Left cardiac atrium (tissue), 4 donors: ENCODE measurements around the gene AKR1E2. TPM values are rescaled to one million over a fixed set of nuclear protein-coding genes. Genes with fewer than 3 reads are reported as not detected.
A peak's percentile ranks its signal among the peaks of the same experiment; 100 is the strongest.

Source experiments
- ATAC-seq, 2 donors: fragments of 200-7000 bp; cut with Tn5 transposase; one replicate each; pipeline ENCODE4 v1.9.1; 2020; ENCODE audit warnings: mild to moderate bottlenecking in 2 of 2, moderate library complexity in 2 of 2
- DNase-seq: peaks from one replicate; pipeline ENCODE4 v3.0.0-alpha.2; 2020
- intact Hi-C, 2 donors: fragments of 100-400 bp; cut with DNase I; formaldehyde crosslinking; loops; one replicate each; pipeline versions ENCODE4 v1.14.1 to v1.15.1; 2022 to 2023
- long read RNA-seq: library from polyadenylated mRNA; unstranded; transcript quantifications from one replicate; pipeline ENCODE4 v2.0.0, GENCODE V29; 2021
- total RNA-seq, 2 donors: library from RNA; stranded (reverse); fragmentation: NEBNext Ultra II Directional; extraction: Animal tissue kit (Norgen Biotek cat#: 25700); gene quantifications; one replicate each; pipeline ENCODE4 v1.2.1, GENCODE V29; 2021
- donor health status: DM: no; HTN: yes; CAD: no.
- donor health status: DM: no; HTN: yes; CAD: no; lungs with severe emphysema.
- donor health status: DM: yes; HTN: yes; CAD: no.
- donor health status: Dilated cardiomyopathy.

Gene AKR1E2
- total RNA-seq: 1 to 10 TPM; 7.5 to 8.4 TPM
- long read RNA-seq: 0 reads

- ATAC-seq (peak; percentile 95 to 97), DNase-seq (peak; percentile 92)
- intact Hi-C loops: no loop called here
Observed at GRCh38 chr10:4825868-4826791, at the start of gene AKR1E2. TSS of gene AKR1E2 (plus strand) at chr10:4826207. CDS start at chr10:4826325, 118 bp downstream.

GRCh38 chr10:4776234-4776638, 49.8 kb upstream of the AKR1E2 start:
- ATAC-seq (no peak), DNase-seq (no peak)
- intact Hi-C loops: no loop called here

GRCh38 chr10:4778761-4779160, 47.2 kb upstream of the AKR1E2 start:
- DNase-seq (no peak), ATAC-seq (no peak)
- intact Hi-C loops: no loop called here

- intact Hi-C loops: no loop called here
- no peak for DNase-seq
- ATAC-seq: no peak
Observed at GRCh38 chr10:4780091-4780490, 45.9 kb upstream of the AKR1E2 start.

GRCh38 chr10:4780782-4781181, 45.2 kb upstream of the AKR1E2 start:
- DNase-seq (no peak), ATAC-seq (no peak)
- intact Hi-C loops: no loop called here

GRCh38 chr10:4781955-4782354, 44.1 kb upstream of the AKR1E2 start:
- intact Hi-C loops: no loop called here
- ATAC-seq (no peak), DNase-seq (no peak)

GRCh38 chr10:4784667-4785333, 41.2 kb upstream of the AKR1E2 start:
- ATAC-seq: no peak
- intact Hi-C loops: no loop called here
- DNase-seq: no peak

- no peak for DNase-seq
- ATAC-seq: no peak
- intact Hi-C loops: no loop called here
Observed at GRCh38 chr10:4786043-4786839, 39.8 kb upstream of the AKR1E2 start.

- intact Hi-C loops: no loop called here
- ATAC-seq: no peak
- DNase-seq: no peak
Observed at GRCh38 chr10:4790045-4790444, 36.0 kb upstream of the AKR1E2 start.

- no peak for ATAC-seq
- intact Hi-C loops: no loop called here
- DNase-seq: no peak
Observed at GRCh38 chr10:4790922-4791321, 35.1 kb upstream of the AKR1E2 start.

- DNase-seq (no peak), ATAC-seq (no peak)
- intact Hi-C loops: no loop called here
Observed at GRCh38 chr10:4792381-4792780, 33.6 kb upstream of the AKR1E2 start.

GRCh38 chr10:4801405-4801804, 24.6 kb upstream of the AKR1E2 start:
- no peak for DNase-seq
- intact Hi-C loops: no loop called here
- ATAC-seq: no peak

GRCh38 chr10:4802711-4803487, 23.1 kb upstream of the AKR1E2 start:
- intact Hi-C loops: no loop called here
- ATAC-seq: no peak
- no peak for DNase-seq

- DNase-seq (no peak), ATAC-seq (no peak)
- intact Hi-C loops: no loop called here
Observed at GRCh38 chr10:4803822-4804221, 22.2 kb upstream of the AKR1E2 start.

GRCh38 chr10:4804465-4804864, 21.5 kb upstream of the AKR1E2 start:
- intact Hi-C loops: no loop called here
- ATAC-seq: no peak

GRCh38 chr10:4806534-4806933, 19.5 kb upstream of the AKR1E2 start:
- ATAC-seq (no peak), DNase-seq (no peak)
- intact Hi-C loops: no loop called here

More at GRCh38 chr10:4804465-4804864, 21.5 kb upstream of the AKR1E2 start:
- no peak for DNase-seq

GRCh38 chr10:4807761-4808507, 18.1 kb upstream of the AKR1E2 start:
- no peak for ATAC-seq
- intact Hi-C loops: no loop called here

GRCh38 chr10:4809156-4809555, 16.9 kb upstream of the AKR1E2 start:
- DNase-seq (no peak), ATAC-seq (no peak)
- intact Hi-C loops: no loop called here

More at GRCh38 chr10:4807761-4808507, 18.1 kb upstream of the AKR1E2 start:
- DNase-seq: no peak
